HG03025 (cell line): ENCODE measurements around the gene CD79A.

Source experiments
- ATAC-seq: cut with Tn5 transposase; IDR thresholded peaks from one replicate; pipeline ENCODE4 v1.9.1; 2021; ENCODE audit warnings: mild to moderate bottlenecking, moderate library complexity; ENCODE audit not compliant: unreplicated experiment, low FRiP score

The CD79A gene

DNA sequence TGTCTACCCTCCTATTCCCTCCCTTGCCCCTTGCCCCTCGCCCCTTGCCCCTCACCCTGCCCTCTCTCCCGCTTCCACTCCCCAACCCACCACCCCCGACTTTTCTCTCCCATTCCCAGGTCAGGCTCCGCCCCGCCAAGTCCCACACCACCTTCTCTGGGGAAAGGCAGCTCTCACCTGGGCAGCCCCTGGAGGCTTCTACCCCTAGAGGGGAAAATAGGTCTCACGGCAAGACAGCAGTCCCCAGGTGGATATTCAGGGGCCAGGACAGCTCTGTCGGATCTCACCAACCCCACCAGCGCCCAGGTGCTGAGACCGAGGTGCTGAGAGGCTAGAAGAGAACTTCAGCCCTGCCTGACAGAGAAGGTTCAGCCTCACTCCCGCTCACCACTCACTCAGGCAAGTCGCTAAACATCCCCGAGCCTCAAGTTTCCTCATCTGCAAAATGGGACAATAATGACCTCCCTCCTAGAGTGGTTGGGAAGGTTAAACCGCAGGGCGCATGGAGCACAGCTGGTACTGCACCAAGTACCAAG lies 52.5 kb downstream of the CD79A start:
- ATAC-seq = no peak

DNA sequence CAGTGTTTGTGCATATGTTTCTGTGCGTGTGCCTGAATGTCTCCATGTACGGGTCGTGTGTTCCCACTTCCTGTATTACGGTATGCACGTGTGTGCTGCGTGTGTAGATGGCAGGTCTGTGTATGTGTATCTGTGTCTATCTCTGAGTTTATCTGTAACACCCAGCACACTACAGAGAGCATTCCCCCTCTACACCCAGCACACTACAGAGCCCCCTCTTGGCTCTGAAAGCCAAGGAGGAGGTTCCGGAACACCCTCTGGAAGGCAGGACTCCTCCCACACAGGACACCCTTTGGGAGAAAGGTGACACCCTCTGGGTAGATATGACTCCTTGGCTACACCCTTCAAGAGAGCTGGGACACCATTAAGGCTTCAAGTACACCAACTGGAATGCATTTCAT lies 53.2 kb downstream of the CD79A start:
- ATAC-seq = no peak
